ENCODE data around the gene PTGES2.

GRCh38 chr9:128142596-128142995, 15.1 kb upstream of the PTGES2 start:
- no peak for TF ChIP-seq POLR2AphosphoS5 (IDR thresholded peaks at IDR 0.05; ENCODE audit: low read depth, low read length)
- TF ChIP-seq POLR2A (IDR thresholded peaks at IDR 0.05; ENCODE audit: low read depth, low read length) = no peak
